Measurements from ENCODE around the gene AMFR.

Gene AMFR

DNA sequence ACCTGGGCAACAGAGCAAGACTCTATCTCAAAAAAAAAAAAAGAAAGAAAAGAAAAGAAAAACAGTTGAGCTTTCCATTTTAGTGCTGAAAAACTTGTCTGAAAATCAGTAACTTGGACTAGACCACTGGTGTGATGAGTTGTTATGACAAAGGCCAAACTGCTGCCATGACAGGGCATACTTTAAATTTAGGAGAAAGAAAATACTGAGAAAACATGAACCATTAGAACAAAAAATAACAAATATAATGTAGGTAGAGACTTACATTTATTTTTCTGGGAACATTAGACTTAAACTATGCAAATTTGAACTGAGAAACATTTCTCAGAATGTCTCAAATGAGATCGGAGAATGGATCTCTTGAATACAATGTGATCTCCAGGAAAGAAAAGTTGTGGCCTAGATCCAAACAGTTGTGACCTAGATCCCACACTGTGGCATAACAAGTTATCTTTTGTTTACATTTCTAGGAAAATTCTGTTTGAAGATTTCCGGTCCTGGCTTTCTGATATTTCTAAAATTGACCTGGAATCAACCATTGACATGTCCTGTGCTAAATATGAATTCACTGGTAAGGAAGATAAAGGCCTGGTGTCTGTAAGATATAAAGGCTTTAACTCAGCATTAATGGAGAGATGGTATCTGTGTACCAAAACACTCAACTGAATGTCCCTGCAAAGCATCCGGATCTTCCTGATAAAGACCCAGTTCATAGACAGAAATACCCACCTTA lies 36.9 kb upstream of the AMFR start:
- TF ChIP-seq, protein P1, sequence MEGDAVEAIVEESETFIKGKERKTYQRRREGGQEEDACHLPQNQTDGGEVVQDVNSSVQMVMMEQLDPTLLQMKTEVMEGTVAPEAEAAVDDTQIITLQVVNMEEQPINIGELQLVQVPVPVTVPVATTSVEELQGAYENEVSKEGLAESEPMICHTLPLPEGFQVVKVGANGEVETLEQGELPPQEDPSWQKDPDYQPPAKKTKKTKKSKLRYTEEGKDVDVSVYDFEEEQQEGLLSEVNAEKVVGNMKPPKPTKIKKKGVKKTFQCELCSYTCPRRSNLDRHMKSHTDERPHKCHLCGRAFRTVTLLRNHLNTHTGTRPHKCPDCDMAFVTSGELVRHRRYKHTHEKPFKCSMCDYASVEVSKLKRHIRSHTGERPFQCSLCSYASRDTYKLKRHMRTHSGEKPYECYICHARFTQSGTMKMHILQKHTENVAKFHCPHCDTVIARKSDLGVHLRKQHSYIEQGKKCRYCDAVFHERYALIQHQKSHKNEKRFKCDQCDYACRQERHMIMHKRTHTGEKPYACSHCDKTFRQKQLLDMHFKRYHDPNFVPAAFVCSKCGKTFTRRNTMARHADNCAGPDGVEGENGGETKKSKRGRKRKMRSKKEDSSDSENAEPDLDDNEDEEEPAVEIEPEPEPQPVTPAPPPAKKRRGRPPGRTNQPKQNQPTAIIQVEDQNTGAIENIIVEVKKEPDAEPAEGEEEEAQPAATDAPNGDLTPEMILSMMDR (IDR thresholded peaks at IDR 0.05; ENCODE audit: control insufficient read depth, insufficient read depth, low read depth, low read length, missing control alignments) = no peak
- H3K4me3 ChIP-seq (ENCODE audit: control insufficient read depth, low read depth, low read length) = no peak overlapping the region
- no peak for DNase-seq (ENCODE audit: low read depth)

DNA sequence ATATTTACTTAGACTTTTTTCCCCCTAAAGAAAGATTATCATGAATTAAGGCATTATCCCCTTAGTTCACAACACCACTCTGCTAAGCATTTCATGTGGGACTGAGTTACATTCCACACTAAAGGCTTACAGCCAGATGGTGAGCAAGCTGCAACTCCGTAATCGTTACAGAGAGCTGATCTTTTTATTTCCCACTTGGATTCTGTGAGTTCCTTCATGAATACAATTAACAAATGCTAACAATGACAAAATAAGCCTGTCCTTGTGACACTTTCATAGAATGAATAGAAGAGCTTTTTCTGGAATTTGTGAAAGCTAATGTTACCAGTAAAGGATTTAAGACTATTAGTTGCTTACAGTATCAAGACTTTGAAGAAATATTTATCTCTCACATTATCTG lies 34.8 kb upstream of the AMFR start:
- no peak for DNase-seq (ENCODE audit: low read depth)

DNA sequence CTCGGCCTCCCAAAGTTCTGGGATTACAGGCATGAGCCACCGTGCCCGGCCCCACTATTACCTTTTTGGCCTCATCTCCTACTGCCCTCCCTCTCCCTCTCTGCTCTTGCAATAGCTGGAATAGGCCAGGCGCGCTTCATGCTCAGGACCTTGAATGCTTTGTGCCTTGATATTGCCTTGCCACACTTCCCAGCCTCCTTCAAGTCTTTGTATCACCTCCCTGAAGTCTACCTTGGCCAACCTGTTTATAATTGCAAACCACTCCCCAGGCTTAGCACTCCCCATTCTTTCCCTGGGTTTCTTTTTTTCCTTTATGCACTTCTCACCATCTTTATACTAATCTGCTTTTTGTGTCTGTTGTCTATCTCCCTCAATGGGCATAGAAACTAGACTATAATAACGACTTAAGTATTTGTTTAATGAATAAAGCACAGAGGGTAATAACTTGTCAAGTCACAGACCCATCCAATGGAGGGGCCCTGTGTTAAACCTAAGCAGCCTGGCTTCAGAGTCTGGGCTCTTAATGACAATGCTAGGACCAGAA lies 32.7 kb upstream of the AMFR start:
- no peak for DNase-seq (ENCODE audit: low read depth)
- TF ChIP-seq, protein P1 (IDR thresholded peaks at IDR 0.05; ENCODE audit: control insufficient read depth, insufficient read depth, low read depth, low read length, missing control alignments) = no peak
- no peak overlapping the region for H3K4me3 ChIP-seq (ENCODE audit: control insufficient read depth, low read depth, low read length)

More for the DNA sequence above, 34.8 kb upstream of the AMFR start:
- TF ChIP-seq, protein P1 (IDR thresholded peaks at IDR 0.05; ENCODE audit: control insufficient read depth, insufficient read depth, low read depth, low read length, missing control alignments) = no peak
- no peak overlapping the region for H3K4me3 ChIP-seq (ENCODE audit: control insufficient read depth, low read depth, low read length)

DNA sequence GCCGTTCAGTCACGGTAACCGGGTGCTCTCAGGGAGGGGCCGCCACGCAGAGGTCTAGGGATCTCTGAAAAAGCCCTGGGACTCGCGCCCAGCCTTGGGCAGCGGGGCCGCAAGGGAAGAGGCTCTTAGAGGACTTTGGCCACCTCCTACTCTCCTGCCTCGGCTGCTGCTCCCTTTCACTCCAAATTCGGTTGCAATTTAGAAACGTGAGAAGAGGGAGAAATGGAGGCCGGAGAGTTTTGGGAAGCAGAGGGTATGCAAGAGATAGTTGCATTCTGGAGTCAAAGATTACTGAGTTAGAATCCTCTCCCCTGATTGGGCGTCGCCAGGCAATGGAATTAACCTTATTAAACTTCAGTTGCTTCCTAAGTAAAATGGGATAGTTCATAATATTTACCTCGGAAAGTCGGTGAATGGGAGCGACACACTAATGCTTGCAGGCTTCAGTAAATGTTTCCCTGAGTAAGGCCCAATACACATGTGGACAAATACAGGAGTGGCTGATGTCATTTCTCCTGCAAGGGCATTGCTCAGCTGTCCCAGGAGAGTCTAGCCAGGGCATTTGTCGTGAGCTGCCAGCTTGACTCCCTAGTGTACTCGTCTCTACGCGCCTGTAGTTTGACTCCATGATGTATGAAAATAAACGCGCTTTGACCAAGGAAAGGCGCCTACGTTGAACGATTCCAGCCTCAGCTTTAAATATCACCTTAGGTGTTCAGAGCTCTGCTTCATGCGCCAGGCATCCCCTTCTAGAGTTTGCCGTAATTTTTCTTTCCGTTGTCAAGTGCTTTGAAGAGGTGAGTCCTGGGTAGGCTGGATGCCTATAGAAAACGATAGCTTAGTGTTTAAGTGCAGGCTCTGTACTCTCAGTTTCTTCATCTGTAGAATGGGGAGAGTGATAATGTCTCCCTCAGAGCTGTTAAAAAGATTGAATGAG lies 26.7 kb upstream of the AMFR start:
- TF ChIP-seq, protein P1 (IDR thresholded peaks at IDR 0.05; ENCODE audit: control insufficient read depth, insufficient read depth, low read depth, low read length, missing control alignments) = no peak
- no peak for DNase-seq (ENCODE audit: low read depth)
- peak overlapping the region; percentile 93 for H3K4me3 ChIP-seq (ENCODE audit: control insufficient read depth, low read depth, low read length)

DNA sequence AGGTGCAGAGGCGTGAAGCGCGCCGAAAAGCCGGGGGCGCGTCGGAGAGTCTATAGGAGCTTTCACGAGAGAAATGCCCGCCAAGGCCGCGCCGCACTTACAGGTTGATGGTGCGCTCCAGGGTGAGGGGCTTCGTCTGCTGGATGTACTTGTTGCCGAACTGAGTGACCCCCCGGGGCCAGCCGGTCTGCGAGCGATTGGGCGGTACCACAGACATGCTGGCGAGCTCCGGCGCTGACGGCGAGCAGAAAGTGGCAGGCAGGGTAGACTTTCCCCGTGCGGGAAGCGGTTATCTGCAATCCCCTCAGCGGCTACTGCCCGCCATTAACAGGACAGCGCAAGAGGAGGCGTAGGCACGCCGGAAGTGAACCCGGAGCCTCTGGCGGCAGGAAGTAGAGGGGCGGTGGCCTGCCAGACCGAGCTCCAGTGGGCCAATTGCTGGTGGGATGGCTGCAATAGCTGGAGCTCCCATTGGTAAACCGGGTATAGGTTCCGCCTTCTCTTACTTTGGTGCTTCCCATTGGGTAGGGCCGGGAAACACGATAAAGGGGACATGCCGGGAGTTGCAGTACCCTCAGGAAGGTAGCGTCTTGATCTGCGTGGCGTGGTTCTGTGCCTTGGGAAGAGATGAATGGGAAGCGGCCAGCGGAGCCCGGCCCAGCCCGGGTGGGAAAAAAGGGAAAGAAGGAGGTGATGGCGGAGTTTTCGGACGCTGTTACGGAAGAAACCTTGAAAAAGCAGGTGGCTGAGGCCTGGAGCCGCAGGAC lies 25.8 kb upstream of the AMFR start, which contains the start of the genes NUDT21 and OGFOD1:
TSS of gene NUDT21 (minus strand) at position 347 of the 767 bp plus-strand sequence. CDS start at position 217, 130 bp downstream.
TSS of gene OGFOD1 (plus strand) at position 569 of the 767 bp plus-strand sequence. CDS start at position 628, 59 bp downstream.
- TF ChIP-seq, protein P1 (IDR thresholded peaks at IDR 0.05; ENCODE audit: control insufficient read depth, insufficient read depth, low read depth, low read length, missing control alignments) = peak; percentile 2
- peak; percentile 94 for DNase-seq (ENCODE audit: low read depth)
- H3K4me3 ChIP-seq (ENCODE audit: control insufficient read depth, low read depth, low read length) = peak within 1 kb of the TSS; percentile 93

Data from AG09309 (cell line).